K562 (cell line): Measurements from ENCODE around the gene PHLDA3. TPM values are rescaled to one million over a fixed set of nuclear protein-coding genes. Genes with fewer than 3 reads are reported as not detected.
A peak's percentile ranks its signal among the peaks of the same experiment; 100 is the strongest.

ENCODE experiments used
- AFF4 ChIP-seq: sonication (generic); formaldehyde crosslinking; IDR thresholded peaks from 2 replicates; pipeline ENCODE4 v1.8.0; 2023; ENCODE audit warnings: mild to moderate bottlenecking, missing genetic modification reagents
- ATF2 ChIP-seq: sonication (generic); formaldehyde crosslinking; IDR thresholded peaks from 2 replicates; pipeline ENCODE4 v1.8.1; 2022; ENCODE audit warnings: missing genetic modification reagents
- BRD9 ChIP-seq: fragments of 450-650 bp; IDR thresholded peaks from 2 replicates; pipeline ENCODE4 v1.6.1; 2018; ENCODE audit warnings: low read depth; ENCODE audit not compliant: partially characterized antibody
- CSDE1 ChIP-seq, 2 experiments: fragments of 450-650 bp; IDR thresholded peaks; 2 replicates each; pipeline ENCODE4 v1.6.1; 2016; ENCODE audit warnings: mild to moderate bottlenecking in 1 of 2
- EGR1 ChIP-seq: fragments of 450-650 bp; conservative IDR thresholded peaks from 2 replicates; pipeline ENCODE4 v1.6.1; 2017; ENCODE audit warnings: mild to moderate bottlenecking
- ELF4 ChIP-seq: fragments of 450-650 bp; formaldehyde crosslinking; IDR thresholded peaks from 2 replicates; pipeline ENCODE4 v1.4.0; 2022; ENCODE audit warnings: missing genetic modification characterization
- HLTF ChIP-seq: fragments of 450-650 bp; IDR thresholded peaks from 2 replicates; pipeline ENCODE4 v1.6.1; 2016
- HNRNPK ChIP-seq: fragments of 200-400 bp; formaldehyde crosslinking; IDR thresholded peaks from one replicate; pipeline ENCODE4 v1.6.1; 2018; ENCODE audit warnings: mild to moderate bottlenecking, low read depth, low read length; ENCODE audit not compliant: poor library complexity, severe bottlenecking
- LEF1 ChIP-seq: fragments of 450-650 bp; IDR thresholded peaks from 2 replicates; pipeline ENCODE4 v1.6.1; 2016; ENCODE audit warnings: mild to moderate bottlenecking
- PATZ1 ChIP-seq: fragments of 250-450 bp; sonication (Bioruptor Pico); IDR thresholded peaks from 2 replicates; pipeline ENCODE4 v1.5.0; 2020; ENCODE audit warnings: mild to moderate bottlenecking, borderline replicate concordance
- PTRF ChIP-seq: fragments of 450-650 bp; IDR thresholded peaks from 2 replicates; pipeline ENCODE4 v1.6.1; 2016; ENCODE audit warnings: mild to moderate bottlenecking, missing genetic modification characterization, missing compliant biosample characterization
- RBFOX2 ChIP-seq: fragments of 200-400 bp; formaldehyde crosslinking; IDR thresholded peaks from 2 replicates; pipeline ENCODE4 v1.6.1; 2017; ENCODE audit warnings: low read depth, mild to moderate bottlenecking, low read length, moderate library complexity
- SP1 ChIP-seq: sonication (generic); formaldehyde crosslinking; IDR thresholded peaks from 2 replicates; pipeline ENCODE4 v1.8.1; 2022; ENCODE audit warnings: mild to moderate bottlenecking, missing genetic modification reagents
- TBP ChIP-seq: optimal IDR thresholded peaks from 2 replicates; pipeline ENCODE3; 2011; ENCODE audit warnings: low read depth, low read length, improper control_type of control experiment
- WHSC1 ChIP-seq: IDR thresholded peaks from one replicate; pipeline ENCODE4 v1.6.1; 2012; ENCODE audit warnings: low read length, control low read depth, inconsistent platforms
- ZNF12 ChIP-seq: sonication (generic); formaldehyde crosslinking; IDR thresholded peaks from 2 replicates; pipeline ENCODE4 v1.4.0; 2020; ENCODE audit warnings: mild to moderate bottlenecking, missing genetic modification reagents
- ZNF134 ChIP-seq: fragments of 250-450 bp; sonication (Bioruptor Pico); conservative IDR thresholded peaks from 2 replicates; pipeline ENCODE4 v1.4.0; 2020
- ZNF586 ChIP-seq: fragments of 450-650 bp; formaldehyde crosslinking; conservative IDR thresholded peaks from 2 replicates; pipeline ENCODE4 v1.4.0; 2020; ENCODE audit warnings: mild to moderate bottlenecking, moderate library complexity
- ZZZ3 ChIP-seq: fragments of 450-650 bp; IDR thresholded peaks from 2 replicates; pipeline ENCODE4 v1.6.1; 2016; ENCODE audit warnings: antibody characterized with exemption, mild to moderate bottlenecking, moderate library complexity
- polyA plus RNA-seq, 8 experiments: library from polyadenylated mRNA; depleted of rRNA in 4 of 8; stranded (reverse) in 5 of 8; unstranded in 3 of 8; fragments of >200 nt; fragmentation: Nextera tagmentation in 2 of 8; fragmentation: Illumina TruSeq in 1 of 8; extraction: Ambion mirVana in 2 of 8; extraction: Trizol in 1 of 8; gene quantifications; 2 replicates each; pipeline versions ENCODE4 v1.2.1 to v1.2.3, GENCODE V29; 2011 to 2014; ENCODE audit warnings: inconsistent platforms in 1 of 8, missing spikeins in 1 of 8
- total RNA-seq, 7 experiments: library from RNA; depleted of rRNA in 6 of 7; stranded (reverse); fragments of >200 nt in 6 of 7; fragmentation: Illumina TruSeq in 2 of 7; extraction: Trizol in 2 of 7; gene quantifications; 2 replicates each; pipeline versions ENCODE4 v1.2.1 to v1.2.3, GENCODE V29; 2011 to 2021; ENCODE audit warnings: low replicate concordance in 1 of 7
- TF ChIP-seq, protein P1 (sequence below), 3 experiments: IDR thresholded peaks in 2 of 3; conservative IDR thresholded peaks in 1 of 3; 2 replicates each; pipeline ENCODE4 v1.5.1; 2011 to 2012; ENCODE audit warnings: low read length in 3 of 3, mild to moderate bottlenecking in 3 of 3, control low read depth in 2 of 3, improper control_type of control experiment in 1 of 3, inconsistent platforms in 1 of 3, low read depth in 1 of 3, mixed read lengths in 1 of 3, moderate library complexity in 1 of 3; ENCODE audit not compliant: insufficient read depth in 2 of 3

Gene PHLDA3
- total and polyA plus RNA-seq, 9 of the 15 experiments (the other 6 are each of a cell fraction or from before 2014, with no cell fraction given), result 0.11 to 0.27 TPM; not detected in 7

DNA sequence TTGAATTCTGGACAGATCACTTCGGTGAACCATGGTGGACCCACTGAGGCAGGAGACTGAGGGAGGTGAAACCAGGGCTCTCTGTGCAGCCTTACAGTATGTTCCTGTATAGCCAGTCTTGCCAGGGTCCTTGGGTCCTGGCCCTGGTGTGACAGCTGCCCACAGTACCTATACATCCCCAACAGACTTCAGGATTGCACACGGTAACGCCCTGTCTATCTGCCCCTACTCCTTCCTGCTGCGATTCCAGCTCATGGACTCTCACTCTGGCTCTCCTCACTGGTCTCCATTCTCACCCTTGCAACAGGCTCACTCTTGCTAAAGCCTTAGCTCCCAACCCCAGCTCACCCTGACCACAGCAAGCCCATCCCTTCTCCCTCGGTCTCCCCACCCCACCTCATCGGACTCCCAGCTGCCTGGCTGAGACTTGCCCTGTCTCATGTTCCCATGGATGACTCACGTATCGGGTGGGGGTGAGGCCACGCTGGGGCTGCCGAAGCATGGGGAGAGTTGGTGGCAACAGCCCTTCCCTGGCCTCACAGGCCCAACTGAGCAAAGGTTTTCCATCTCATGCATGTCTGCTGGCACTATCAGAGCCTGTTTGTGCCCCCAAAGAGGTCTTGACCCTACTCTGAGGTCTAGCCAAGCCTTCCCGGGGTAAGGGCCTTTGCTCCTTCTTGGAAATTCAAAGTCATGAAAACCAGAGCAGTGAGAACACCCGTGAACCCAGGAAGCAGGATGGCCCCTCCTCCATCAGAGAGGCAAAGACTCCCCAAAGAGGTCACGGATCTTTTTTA, 7.1 kb downstream of the PHLDA3 start (continued):
- TF ChIP-seq AFF4 (CRISPR knock-in tag), result no peak
- no peak for TF ChIP-seq BRD9
- no peak for TF ChIP-seq HLTF
- TF ChIP-seq RBFOX2, result peak; percentile 46
- no peak for TF ChIP-seq HNRNPK
- TF ChIP-seq ELF4, result peak; percentile 75; the same call in 1 of the 2 replicates
- TF ChIP-seq ATF2, result no peak
- 0 out of 2 replicates have a peak, but pooled peaks have one; percentile 15 for TF ChIP-seq PTRF (tag)
- no peak for TF ChIP-seq ZNF12 (CRISPR knock-in tag)
- peak; percentile 24 for TF ChIP-seq TBP
- no peak for TF ChIP-seq ZNF134 (CRISPR knock-in tag)
- TF ChIP-seq WHSC1, result peak; percentile 55
- no peak; the same call in 1 of the 2 replicates for TF ChIP-seq EGR1
- 0 out of 2 replicates have a peak, but pooled peaks have one; percentile 38 for TF ChIP-seq SP1 (CRISPR knock-in tag)
- no peak for TF ChIP-seq ZNF586 (CRISPR knock-in tag)
- no peak for TF ChIP-seq CSDE1 (IDR thresholded peaks at IDR 0.05)
- TF ChIP-seq, protein P1, sequence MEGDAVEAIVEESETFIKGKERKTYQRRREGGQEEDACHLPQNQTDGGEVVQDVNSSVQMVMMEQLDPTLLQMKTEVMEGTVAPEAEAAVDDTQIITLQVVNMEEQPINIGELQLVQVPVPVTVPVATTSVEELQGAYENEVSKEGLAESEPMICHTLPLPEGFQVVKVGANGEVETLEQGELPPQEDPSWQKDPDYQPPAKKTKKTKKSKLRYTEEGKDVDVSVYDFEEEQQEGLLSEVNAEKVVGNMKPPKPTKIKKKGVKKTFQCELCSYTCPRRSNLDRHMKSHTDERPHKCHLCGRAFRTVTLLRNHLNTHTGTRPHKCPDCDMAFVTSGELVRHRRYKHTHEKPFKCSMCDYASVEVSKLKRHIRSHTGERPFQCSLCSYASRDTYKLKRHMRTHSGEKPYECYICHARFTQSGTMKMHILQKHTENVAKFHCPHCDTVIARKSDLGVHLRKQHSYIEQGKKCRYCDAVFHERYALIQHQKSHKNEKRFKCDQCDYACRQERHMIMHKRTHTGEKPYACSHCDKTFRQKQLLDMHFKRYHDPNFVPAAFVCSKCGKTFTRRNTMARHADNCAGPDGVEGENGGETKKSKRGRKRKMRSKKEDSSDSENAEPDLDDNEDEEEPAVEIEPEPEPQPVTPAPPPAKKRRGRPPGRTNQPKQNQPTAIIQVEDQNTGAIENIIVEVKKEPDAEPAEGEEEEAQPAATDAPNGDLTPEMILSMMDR (IDR thresholded peaks at IDR 0.05 in 2 of 3, conservative IDR thresholded peaks at IDR 0.05 in 1 of 3; ENCODE audit: insufficient read depth in 2 of 3, low read depth in 1 of 3, low read length in 3 of 3), result no peak
- no peak for TF ChIP-seq PATZ1 (CRISPR knock-in tag)
- peak; percentile 64; the same call in 1 of the 2 replicates for TF ChIP-seq LEF1
- no peak for TF ChIP-seq ZZZ3
